ENCODE data around the gene RASSF3. TPM values are rescaled to one million over a fixed set of nuclear protein-coding genes. Genes with fewer than 3 reads are reported as not detected.

Gene RASSF3, protein sequence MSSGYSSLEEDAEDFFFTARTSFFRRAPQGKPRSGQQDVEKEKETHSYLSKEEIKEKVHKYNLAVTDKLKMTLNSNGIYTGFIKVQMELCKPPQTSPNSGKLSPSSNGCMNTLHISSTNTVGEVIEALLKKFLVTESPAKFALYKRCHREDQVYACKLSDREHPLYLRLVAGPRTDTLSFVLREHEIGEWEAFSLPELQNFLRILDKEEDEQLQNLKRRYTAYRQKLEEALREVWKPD
- 28.2 TPM for total RNA-seq (ENCODE audit: unreplicated experiment)
- long read RNA-seq, result 0 reads

DNA sequence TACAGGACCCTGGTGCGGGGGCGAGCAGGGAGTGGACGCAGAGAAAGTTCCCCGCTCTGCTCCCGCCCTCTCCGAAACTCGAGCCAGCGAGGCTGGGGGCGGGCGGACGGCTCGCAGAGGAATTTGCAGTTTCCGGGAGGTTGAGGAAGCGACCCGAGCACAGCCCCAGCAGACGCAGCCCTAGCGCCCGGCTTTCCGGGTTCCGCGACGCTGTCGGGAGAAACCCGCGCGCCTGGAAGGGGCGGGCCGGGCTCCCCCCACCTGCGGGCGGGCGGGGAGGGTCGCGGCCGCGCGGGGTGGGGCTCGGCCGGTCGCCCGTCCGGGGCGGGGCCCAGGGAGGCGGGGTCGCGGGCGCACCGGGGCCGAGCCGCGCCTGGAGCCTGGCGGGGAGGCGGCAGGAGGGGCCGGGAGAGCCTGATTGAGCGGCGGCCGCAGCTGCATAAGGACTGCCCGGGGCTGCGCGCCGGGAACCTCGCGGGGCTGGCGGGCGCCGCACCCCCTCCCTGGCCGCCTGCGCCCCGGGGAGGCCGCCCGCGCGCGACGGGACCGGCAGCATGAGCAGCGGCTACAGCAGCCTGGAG is at the start of gene RASSF3:
RASSF3 (plus strand) TSS at position 417 of the 581 bp plus-strand sequence; CDS start at position 555, 138 bp downstream.
- Mint-ChIP-seq H3K27ac (ENCODE audit: unreplicated experiment) (peak within 1 kb of the TSS; percentile 71), H3K4me1 (ENCODE audit: low read depth, unreplicated experiment) (peaks cover 10% of the 10 kb centered on the region), H3K36me3 (ENCODE audit: unreplicated experiment) (peaks cover 4% of the 10 kb centered on the region), H3K4me3 (ENCODE audit: unreplicated experiment) (peak within 1 kb of the TSS; percentile 93), H3K9me3 (ENCODE audit: unreplicated experiment) (peaks cover 9% of the 10 kb centered on the region), H3K27me3 (ENCODE audit: unreplicated experiment) (peaks cover 14% of the 10 kb centered on the region)
- peak; percentile 73 for DNase-seq
- TF ChIP-seq, protein P1, sequence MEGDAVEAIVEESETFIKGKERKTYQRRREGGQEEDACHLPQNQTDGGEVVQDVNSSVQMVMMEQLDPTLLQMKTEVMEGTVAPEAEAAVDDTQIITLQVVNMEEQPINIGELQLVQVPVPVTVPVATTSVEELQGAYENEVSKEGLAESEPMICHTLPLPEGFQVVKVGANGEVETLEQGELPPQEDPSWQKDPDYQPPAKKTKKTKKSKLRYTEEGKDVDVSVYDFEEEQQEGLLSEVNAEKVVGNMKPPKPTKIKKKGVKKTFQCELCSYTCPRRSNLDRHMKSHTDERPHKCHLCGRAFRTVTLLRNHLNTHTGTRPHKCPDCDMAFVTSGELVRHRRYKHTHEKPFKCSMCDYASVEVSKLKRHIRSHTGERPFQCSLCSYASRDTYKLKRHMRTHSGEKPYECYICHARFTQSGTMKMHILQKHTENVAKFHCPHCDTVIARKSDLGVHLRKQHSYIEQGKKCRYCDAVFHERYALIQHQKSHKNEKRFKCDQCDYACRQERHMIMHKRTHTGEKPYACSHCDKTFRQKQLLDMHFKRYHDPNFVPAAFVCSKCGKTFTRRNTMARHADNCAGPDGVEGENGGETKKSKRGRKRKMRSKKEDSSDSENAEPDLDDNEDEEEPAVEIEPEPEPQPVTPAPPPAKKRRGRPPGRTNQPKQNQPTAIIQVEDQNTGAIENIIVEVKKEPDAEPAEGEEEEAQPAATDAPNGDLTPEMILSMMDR (IDR thresholded peaks at IDR 0.05; ENCODE audit: partially characterized antibody, unreplicated experiment), result no peak

DNA sequence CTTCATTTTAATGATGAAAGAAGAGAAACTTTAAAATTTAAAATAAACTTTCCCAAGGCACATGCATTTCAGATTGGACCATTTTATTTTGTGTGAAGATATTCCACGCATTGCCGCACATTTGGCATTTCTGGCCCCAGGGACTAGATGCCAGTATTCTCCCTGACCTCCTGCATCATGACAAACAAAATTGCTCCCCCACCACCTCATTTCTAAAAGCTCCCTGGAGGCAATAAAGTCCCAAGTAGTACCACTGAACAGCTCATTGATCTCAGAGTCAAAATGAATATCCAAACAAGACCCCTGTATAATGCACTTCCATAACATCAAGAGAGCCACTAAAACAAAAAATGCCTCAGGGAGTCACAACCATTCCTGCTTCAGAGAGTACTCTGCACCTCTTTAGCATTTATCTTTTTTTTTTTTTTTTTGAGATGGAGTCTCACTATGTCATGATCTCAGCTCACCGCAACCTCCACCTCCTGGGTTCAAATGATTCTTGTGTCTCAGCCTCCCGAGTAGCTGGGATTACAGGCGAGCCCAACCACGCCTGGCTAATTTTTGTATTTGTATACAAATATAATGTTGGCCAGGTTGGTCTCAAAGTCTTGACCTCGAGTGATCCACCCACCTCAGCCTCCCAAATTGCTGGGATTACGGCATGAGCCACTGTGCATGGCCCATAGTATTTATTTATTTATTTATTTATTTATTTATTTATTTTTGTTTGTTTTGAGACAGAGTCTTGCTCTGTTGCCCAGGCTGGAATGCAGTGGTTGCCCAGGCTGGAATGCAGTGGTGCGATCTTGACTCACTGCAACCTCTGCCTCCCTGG is 48.8 kb upstream of the RASSF3 start:
- Mint-ChIP-seq H3K36me3 (ENCODE audit: unreplicated experiment) (peaks cover 6% of the 10 kb centered on the region), H3K4me3 (ENCODE audit: unreplicated experiment) (no peak overlapping the region), H3K27ac (ENCODE audit: unreplicated experiment) (no peak overlapping the region), H3K4me1 (ENCODE audit: low read depth, unreplicated experiment) (peaks cover 16% of the 10 kb centered on the region), H3K9me3 (ENCODE audit: unreplicated experiment) (peaks cover 8% of the 10 kb centered on the region), H3K27me3 (ENCODE audit: unreplicated experiment) (peaks cover 1% of the 10 kb centered on the region)
- TF ChIP-seq, protein P1 (IDR thresholded peaks at IDR 0.05; ENCODE audit: partially characterized antibody, unreplicated experiment), result no peak
- no peak for DNase-seq

DNA sequence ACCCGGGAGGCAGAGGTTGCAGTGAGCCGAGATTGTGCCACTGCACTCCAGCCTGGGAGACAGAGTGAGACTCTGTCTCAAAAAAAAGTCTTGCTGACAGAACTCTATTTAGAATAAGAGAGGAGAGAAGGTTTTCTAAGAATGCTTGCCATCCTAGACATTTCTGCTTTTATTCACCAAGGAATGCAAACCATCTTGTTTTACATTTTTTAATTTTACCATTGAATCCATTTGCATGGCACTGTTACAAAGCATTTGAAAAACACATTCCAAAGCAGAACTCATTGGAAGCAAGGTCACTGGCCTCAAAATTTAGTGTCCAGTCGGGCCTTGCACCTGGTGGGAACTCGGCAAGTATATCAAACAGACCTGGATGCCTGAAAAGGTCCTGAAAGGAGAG is 44.2 kb upstream of the RASSF3 start:
- TF ChIP-seq, protein P1 (IDR thresholded peaks at IDR 0.05; ENCODE audit: partially characterized antibody, unreplicated experiment), result no peak
- Mint-ChIP-seq H3K36me3 (ENCODE audit: unreplicated experiment) (peaks cover 6% of the 10 kb centered on the region), H3K4me3 (ENCODE audit: unreplicated experiment) (no peak overlapping the region), H3K27ac (ENCODE audit: unreplicated experiment) (no peak overlapping the region), H3K27me3 (ENCODE audit: unreplicated experiment) (peaks cover 1% of the 10 kb centered on the region), H3K9me3 (ENCODE audit: unreplicated experiment) (peaks cover 2% of the 10 kb centered on the region), H3K4me1 (ENCODE audit: low read depth, unreplicated experiment) (peaks cover 18% of the 10 kb centered on the region)
- DNase-seq, result no peak

DNA sequence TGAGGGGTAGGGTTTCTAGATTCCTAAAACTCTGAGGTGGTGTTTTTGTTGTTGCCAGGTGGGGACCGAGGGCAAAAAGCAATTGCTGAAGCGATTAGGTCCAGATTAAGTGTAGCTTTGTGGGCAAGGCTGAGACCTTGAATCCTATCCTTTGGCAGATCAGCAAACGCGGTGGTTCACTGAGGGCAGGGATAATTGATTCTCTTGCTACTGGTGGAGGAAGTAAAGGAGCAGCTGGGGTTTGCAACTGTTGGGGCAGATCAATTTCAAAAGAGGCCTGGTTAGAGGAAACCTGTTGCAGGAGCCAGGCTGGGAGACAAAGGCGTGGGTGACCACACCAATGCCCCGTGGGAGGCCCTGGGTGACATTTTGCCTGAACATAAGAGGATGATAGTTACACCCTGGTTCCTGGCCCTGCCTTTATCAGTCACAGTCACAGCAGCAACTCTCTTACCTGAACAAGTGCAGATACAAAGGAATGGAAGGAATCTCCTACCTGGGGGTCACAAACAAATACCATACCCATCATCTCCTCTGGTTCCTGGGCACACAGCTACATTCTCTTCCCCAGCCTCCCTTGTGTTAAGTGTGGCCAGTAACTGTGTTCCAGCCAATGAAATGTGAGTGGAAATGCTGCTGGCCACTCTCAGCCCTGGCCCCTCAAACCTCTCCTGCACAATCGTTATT is 43.3 kb upstream of the RASSF3 start:
- H3K27me3 Mint-ChIP-seq (ENCODE audit: unreplicated experiment), result no peaks in the 10 kb centered on the region
- peaks cover 15% of the 10 kb centered on the region for H3K4me1 Mint-ChIP-seq (ENCODE audit: low read depth, unreplicated experiment)
- H3K36me3 Mint-ChIP-seq (ENCODE audit: unreplicated experiment), result peaks cover 6% of the 10 kb centered on the region
- no peaks in the 10 kb centered on the region for H3K9me3 Mint-ChIP-seq (ENCODE audit: unreplicated experiment)
- no peak overlapping the region for H3K4me3 Mint-ChIP-seq (ENCODE audit: unreplicated experiment)
- no peak overlapping the region for H3K27ac Mint-ChIP-seq (ENCODE audit: unreplicated experiment)
- peak; percentile 19 for DNase-seq
- TF ChIP-seq, protein P1 (IDR thresholded peaks at IDR 0.05; ENCODE audit: partially characterized antibody, unreplicated experiment), result no peak

Data from glutamatergic neuron (in vitro differentiated cells).